Measurements from ENCODE around the gene QSOX1.

The QSOX1 gene

DNA sequence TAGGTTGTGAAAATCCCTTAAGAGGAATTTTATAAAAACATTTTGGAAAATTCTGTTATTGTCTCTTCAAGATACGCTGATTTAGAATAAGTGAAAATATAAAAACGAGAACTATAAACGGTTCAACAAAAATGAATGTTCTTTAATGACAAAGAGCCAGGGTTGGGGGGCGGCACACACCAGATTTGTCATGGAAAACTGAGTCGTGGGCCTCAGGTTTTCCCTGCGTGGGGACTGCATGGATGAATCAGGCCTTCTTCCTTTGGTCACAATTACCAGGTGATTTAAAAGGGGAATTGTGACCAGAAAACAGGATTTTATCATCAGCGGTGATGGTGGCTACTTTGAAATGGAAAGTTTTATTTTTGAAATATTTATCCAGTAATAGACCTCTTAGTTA lies 84.0 kb downstream of the QSOX1 start:
- TF ChIP-seq, protein P1, sequence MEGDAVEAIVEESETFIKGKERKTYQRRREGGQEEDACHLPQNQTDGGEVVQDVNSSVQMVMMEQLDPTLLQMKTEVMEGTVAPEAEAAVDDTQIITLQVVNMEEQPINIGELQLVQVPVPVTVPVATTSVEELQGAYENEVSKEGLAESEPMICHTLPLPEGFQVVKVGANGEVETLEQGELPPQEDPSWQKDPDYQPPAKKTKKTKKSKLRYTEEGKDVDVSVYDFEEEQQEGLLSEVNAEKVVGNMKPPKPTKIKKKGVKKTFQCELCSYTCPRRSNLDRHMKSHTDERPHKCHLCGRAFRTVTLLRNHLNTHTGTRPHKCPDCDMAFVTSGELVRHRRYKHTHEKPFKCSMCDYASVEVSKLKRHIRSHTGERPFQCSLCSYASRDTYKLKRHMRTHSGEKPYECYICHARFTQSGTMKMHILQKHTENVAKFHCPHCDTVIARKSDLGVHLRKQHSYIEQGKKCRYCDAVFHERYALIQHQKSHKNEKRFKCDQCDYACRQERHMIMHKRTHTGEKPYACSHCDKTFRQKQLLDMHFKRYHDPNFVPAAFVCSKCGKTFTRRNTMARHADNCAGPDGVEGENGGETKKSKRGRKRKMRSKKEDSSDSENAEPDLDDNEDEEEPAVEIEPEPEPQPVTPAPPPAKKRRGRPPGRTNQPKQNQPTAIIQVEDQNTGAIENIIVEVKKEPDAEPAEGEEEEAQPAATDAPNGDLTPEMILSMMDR (IDR thresholded peaks at IDR 0.05): no peak

DNA sequence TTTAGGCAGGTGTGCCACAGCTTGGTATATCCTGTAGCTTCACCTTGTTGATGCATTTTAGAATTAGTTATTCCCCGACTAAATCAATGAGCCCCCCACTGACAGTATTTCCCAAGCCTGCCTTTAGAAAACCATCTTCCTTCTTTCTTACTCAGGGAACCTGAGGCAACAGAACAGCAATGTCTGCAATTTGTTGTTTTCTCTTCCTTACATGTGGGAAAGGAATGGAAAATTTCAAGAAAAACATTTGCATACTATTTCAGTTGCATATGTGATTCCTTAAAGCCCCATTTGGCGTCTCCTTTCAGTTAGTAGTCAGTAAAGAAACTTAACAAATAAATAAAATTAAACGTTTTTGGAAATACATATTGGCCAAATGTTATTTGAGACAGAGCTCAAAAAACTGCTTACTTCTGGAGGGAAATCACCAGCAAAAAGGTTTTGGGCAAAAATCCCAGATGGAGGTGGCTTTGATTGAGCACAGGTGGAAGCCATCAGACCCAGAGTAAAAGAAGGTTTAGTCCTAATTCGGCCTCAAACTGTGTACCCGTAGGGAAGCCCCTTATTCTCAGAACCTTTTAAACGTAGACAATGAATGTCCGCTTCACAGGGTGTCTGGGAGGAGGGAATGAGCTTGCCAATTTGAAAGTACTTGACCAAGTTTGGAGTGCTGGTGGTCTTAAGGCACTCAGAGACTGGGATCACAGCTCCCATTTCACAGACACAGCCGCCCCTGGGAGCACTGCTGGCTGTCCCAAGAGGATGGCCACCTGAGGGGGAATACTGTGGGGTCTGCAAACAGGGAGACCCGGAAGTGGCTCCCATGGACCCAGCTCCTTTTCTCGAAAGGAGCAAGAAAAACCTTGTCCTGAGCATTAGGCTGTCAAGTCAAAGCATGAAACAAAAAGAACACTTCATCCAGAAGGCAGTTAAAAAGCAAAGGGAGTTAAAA lies 84.8 kb downstream of the QSOX1 start:
- Histone ChIP-seq H3K4me3 (no peak overlapping the region), H3K27ac (no peak overlapping the region)
- no peak for DNase-seq (ENCODE audit: low spot score)
- TF ChIP-seq, protein P1 (IDR thresholded peaks at IDR 0.05): no peak

More for the DNA sequence above, 84.0 kb downstream of the QSOX1 start:
- no peak overlapping the region for H3K27ac ChIP-seq
- H3K4me3 ChIP-seq: no peak overlapping the region
- no peak for DNase-seq (ENCODE audit: low spot score)

DNA sequence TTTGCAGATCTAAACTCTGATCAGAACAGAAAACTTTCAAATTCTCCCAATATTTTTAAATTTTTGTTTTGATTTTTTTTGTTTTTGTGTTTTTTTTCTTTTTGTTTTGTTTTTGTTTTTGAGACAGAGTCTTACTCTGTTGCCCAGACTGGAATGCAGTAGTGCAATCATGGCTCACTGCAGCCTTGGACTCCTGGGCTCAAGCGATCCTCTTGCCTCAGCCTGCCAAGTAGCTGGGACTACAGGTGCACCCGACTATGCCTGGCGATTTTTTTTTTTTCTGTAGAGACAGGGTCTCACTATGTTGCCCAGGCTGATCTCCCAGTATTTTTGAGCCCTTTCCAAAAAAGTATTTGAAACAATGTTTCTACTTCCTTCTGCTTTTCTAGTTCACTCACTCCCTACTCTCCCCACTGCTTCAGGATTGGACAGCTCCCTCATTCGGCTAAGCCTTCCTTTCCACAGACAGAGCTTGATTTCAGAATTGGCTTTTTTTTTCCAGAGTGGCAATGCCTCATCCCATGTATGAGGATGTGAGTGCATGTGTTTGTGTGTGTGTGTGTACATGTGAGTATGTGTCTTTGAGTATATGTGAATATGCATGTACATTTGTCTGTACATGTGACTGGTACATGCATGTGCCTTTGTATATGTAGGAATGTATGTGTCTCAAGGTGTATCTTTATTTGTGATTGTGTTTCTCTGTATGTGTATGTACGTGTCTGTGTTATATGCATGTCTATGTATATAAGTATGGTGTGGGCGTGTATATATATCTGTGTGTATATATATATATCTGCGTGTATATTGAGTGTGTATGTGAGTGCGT lies 87.3 kb downstream of the QSOX1 start:
- TF ChIP-seq, protein P1 (IDR thresholded peaks at IDR 0.05): no peak
- DNase-seq (ENCODE audit: low spot score): no peak
- Histone ChIP-seq H3K4me3 (no peak overlapping the region), H3K27ac (no peak overlapping the region)

DNA sequence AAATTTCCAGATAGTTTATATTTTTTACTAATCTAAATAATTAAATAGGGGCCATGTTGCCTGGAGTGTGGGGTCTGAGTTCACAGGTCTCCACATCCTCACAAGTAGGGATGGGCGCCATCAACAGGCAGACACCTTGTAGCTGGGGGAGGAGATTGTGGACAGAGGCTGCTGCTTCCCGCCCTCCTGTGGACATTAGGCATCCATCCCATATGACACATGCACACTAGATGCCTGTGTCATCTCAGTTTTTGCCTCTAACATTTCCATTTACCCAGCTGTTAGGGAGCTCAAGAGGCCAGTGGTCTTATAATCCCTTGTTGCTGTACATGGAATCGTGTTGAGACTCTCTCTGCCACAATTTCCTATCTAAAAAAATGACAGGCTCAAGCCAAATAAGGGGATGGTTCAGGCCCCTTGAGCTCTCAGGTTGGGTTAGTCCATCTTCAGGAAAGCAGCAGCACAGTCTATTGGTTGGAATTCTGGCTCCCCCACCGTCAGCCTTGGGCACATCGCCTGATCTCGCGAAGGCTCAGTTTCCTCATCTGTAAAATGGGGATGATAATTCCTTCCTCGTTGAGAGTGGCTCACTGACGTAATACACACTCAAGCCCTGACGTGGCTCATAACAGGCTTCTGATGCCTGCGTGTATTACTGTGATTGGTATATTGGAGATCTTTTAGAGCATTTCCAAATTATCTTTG lies 89.0 kb downstream of the QSOX1 start:
- no peak overlapping the region for H3K27ac ChIP-seq
- no peak for DNase-seq (ENCODE audit: low spot score)
- H3K4me3 ChIP-seq: no peak overlapping the region
- TF ChIP-seq, protein P1 (IDR thresholded peaks at IDR 0.05): no peak

DNA sequence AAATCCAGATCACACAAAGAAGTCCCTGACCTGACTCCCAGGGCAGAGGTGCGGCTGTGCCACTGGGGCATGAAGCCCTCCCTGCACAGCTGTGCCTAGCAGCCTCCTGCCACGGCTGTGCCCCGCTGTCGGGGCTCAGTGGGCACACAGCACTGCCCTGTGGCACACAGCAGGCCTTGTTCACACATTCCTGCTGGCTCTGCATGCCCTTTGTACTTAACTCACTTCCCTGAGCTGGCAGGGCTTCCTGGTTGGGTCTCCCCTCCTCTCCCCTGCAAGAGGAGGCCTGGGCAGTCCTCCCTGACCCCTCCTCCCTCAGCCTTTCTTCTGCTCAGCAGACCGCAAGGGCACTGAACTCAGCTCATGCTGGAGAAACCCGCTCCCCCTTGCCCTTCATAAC lies 90.2 kb downstream of the QSOX1 start:
- no peak overlapping the region for H3K4me3 ChIP-seq
- TF ChIP-seq, protein P1 (IDR thresholded peaks at IDR 0.05): no peak
- DNase-seq (ENCODE audit: low spot score): no peak

DNA sequence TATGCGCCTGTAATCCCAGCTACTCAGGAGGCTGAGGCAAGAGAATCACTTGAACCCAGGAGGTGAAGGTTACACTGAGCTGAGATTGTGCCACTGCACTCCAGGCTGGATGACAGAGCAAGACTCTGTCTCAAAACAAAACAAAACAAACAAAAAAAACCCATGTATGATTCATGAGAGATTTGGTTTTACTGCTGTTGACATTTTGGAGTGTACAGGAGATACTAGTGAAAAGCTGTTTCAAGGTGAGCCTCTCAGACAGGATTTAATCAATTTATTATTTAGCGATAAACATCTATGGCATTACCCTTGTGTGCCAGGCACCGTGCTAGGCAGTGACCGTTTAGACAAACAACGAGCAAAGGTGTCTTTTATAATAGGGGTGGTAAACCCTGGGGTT lies 91.9 kb downstream of the QSOX1 start:
- TF ChIP-seq, protein P1 (IDR thresholded peaks at IDR 0.05): no peak
- no peak for DNase-seq (ENCODE audit: low spot score)
- Histone ChIP-seq H3K27ac (no peak overlapping the region), H3K4me3 (no peak overlapping the region)

More for the DNA sequence above, 90.2 kb downstream of the QSOX1 start:
- H3K27ac ChIP-seq: no peak overlapping the region

Measured in coronary artery (tissue), 2 donors.